H1 (cell line): ENCODE measurements around the gene DBX1.

Experiments
- BRCA1 ChIP-seq: IDR thresholded peaks from 2 replicates; pipeline ENCODE4 v1.6.1; 2012; ENCODE audit warnings: low read depth, low read length, improper control_type of control experiment
- CHD1 ChIP-seq: IDR thresholded peaks from 2 replicates; pipeline ENCODE4 v1.6.1; 2012; ENCODE audit warnings: low read depth, low read length, improper control_type of control experiment
- EZH2 ChIP-seq: fragments of 200-600 bp; sonication (generic); IDR thresholded peaks from 2 replicates; pipeline ENCODE4 v1.7.1; 2012; ENCODE audit warnings: low read depth, mild to moderate bottlenecking, moderate library complexity, low read length, inconsistent platforms; ENCODE audit not compliant: severe bottlenecking
- POLR2AphosphoS5 ChIP-seq: IDR thresholded peaks from 2 replicates; pipeline ENCODE4 v1.6.1; 2011; ENCODE audit warnings: low read depth, low read length
- SP1 ChIP-seq: IDR thresholded peaks from 2 replicates; pipeline ENCODE4 v1.6.1; 2011; ENCODE audit warnings: low read depth, low read length
- TAF1 ChIP-seq: IDR thresholded peaks from 2 replicates; pipeline ENCODE4 v1.6.1; 2011; ENCODE audit warnings: mild to moderate bottlenecking, low read depth, low read length
- ZNF274 ChIP-seq: IDR thresholded peaks from 2 replicates; pipeline ENCODE4 v1.7.0; 2012; ENCODE audit warnings: low read length, borderline replicate concordance; ENCODE audit errors: extremely low read depth
- TF ChIP-seq, protein P1 (sequence below), 3 experiments: IDR thresholded peaks; 1 replicate in 2 of 3; 2 replicates in 1 of 3; pipeline versions ENCODE4 v1.5.1 to v1.6.1; 2011; ENCODE audit warnings: low read length in 3 of 3, mild to moderate bottlenecking in 3 of 3, inconsistent platforms in 2 of 3, low read depth in 1 of 3, moderate library complexity in 1 of 3; ENCODE audit not compliant: insufficient read depth in 1 of 3; ENCODE audit errors: control extremely low read depth in 1 of 3

DNA sequence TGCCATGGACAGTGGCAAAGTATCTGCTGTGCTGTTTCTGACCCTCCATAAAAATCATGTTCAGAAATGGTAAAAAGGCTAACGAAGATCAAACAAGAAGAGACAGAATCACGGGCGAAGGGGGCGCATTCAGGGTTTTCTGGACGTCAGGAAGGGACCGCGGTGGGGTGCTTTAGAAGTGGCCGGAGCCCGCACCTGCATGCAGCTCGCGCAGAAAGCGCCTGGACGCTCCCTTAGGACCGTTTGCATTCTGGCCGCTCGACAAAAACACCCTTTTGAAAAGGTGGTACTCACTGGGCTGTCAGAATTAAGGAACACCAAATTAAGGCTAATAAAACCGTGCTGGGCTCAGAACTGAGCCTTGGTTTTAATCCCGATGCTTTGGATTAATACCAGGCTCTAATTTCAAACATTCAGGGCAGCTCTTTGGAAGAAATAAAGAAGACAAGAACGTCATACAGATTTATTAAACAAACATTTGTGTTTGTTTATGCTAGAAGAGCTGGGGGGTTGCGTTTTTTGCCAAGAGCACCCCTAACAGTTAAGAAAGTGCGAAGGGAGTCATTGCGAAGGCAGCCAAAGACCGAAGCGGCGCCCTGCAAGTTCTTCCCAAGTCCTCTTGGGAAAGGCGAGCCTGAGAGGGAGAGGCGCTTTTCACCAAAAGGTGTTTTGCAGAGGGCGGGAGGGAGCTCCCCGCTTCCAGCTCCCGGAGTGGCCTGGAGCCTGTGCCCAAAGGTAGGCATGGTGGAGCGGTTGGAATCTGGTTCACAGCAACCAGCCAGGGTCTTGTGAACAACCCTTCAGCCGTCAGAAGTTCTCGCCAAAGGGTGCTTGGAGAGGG lies 47.7 kb upstream of the DBX1 start:
- TF ChIP-seq, protein P1, sequence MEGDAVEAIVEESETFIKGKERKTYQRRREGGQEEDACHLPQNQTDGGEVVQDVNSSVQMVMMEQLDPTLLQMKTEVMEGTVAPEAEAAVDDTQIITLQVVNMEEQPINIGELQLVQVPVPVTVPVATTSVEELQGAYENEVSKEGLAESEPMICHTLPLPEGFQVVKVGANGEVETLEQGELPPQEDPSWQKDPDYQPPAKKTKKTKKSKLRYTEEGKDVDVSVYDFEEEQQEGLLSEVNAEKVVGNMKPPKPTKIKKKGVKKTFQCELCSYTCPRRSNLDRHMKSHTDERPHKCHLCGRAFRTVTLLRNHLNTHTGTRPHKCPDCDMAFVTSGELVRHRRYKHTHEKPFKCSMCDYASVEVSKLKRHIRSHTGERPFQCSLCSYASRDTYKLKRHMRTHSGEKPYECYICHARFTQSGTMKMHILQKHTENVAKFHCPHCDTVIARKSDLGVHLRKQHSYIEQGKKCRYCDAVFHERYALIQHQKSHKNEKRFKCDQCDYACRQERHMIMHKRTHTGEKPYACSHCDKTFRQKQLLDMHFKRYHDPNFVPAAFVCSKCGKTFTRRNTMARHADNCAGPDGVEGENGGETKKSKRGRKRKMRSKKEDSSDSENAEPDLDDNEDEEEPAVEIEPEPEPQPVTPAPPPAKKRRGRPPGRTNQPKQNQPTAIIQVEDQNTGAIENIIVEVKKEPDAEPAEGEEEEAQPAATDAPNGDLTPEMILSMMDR (IDR thresholded peaks at IDR 0.05; ENCODE audit: control extremely low read depth in 1 of 3, insufficient read depth in 1 of 3, low read depth in 1 of 3, low read length in 3 of 3) = no peak
- TF ChIP-seq EZH2 (no peak), TAF1 (no peak), ZNF274 (no peak), SP1 (no peak), BRCA1 (no peak), CHD1 (no peak), POLR2AphosphoS5 (no peak)
